ENCODE data around the gene RGS1.

Gene RGS1

DNA sequence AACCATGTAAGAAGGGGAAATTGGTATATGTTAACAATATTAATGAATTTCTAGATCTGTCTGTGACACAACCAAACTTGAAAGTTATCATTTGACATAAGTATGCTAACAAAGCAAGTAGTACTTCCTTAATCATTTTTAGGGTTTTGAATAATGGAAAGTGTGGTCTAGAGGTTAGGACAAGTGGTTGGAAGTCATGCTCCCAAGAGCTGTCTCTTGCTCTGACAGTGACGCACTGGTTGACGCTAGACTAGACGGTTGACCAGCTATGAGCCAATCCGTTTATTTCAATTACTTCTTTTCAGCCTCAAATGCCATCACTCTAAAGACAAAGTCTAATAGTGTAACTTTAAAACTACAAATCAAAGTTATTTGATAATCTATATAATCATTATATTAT lies 20.7 kb upstream of the RGS1 start:
- DNase-seq, result no peak

DNA sequence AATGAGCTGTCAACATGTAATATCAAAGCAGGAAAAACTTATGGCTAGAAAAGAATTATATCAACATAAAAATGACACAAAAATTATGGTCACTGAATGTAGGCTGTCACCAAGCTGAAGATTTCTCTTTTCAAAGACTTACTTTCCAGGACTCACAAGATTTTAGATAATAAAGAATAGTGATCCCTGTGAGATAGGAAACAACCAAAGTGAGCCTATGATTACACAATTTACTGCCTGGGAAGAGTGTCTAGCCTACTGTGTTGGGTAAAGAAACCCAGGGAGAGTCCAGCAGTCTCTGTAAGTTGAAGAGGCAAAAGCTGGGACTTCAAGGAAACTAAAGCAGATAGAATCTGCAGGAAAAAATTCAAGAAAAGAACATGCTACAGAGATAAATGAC lies 20.2 kb upstream of the RGS1 start:
- DNase-seq, result no peak

DNA sequence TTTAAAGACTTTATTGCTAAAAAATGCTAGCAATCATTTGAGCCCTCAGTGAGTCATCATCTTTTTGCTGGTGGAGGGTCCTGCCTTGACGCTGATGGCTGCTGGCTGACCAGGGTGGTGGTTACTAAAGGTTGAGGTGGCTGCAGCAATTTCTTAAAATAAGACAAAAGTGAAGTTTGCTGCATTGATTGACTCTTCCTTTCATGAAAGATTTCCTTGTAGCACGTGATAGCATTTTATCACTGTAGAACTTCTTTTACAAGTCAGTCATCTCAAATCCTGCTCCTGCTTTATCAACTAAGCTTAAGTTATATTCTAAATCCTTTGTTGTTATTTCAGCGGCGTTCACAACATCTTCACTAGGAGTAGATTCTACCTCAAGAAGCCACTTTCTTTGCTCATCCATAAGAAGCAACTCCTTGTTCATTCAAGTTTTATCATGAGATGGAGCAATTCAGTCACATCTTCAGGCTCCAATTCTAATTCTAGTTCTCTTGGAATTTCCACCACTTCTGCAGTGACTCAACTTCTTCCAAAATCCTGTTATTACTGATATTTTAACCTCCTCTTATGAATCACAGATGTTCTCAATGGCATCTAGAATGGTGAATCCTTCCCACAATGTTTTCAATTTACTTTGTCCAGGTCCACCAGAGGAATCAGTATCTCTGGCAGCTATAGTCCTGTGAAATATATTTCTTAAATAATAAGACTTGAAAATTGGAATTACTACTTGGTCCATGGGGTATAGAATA lies 17.6 kb upstream of the RGS1 start:
- peak; percentile 47 to 67 for DNase-seq

DNA sequence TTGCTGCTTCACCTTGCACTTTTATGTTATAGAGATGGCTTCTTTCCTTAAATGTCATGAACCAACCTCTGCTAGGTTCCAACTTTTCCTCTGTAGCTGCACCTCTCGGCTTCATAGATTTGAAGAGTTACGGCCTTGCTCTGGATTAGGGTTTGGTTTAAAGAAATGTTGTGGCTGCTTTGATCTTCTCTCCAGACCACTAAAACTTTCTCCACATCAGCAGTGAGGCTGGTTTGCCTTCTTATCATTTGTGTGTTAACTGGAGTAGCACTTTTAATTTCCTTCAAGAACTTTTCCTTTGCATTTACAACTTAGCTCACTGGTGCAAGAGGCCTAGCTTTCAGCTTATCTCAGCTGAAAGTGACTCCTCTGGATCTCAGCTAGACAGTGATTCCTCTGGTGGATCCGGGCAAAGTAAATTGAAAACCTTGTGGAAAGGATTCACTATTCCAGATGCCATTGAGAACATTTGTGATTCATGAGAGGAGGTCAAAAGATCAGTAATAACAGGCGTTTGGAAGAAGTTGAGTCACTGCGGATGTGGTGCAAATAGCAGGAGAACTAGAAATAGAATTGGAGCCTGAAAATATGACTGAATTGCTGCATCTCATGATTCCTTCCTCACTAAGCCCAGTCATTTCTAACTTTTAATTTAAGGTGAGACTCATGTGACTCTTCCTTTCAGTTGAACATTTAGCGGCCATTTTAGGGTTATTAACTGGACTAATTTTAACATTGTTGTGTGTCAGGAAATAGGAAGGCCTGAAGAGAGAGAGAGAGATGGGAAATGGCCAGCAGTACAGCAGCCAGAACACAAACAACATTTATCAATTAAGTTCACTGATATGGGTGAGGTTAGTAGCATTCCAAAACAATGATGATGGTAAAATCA lies 16.2 kb upstream of the RGS1 start:
- DNase-seq, result no peak

DNA sequence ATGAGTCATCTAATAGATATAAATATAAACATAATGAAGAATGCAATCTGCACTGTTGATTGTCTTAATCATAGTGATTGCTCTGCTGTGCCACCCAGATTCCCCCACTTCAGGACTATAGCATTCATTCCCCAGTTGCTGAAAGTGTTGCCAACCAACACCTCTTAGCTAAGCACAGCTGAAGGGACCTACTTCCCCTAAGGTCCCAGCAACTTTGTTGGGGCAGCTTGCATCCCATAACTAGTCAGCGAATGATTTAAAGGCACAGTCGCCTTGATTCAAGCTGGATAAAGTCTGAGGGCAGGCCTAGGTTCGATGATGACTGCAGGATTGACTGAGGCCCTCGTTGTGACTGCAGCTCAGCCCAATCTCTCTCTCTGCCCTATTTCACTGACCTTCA lies 14.3 kb upstream of the RGS1 start:
- no peak for DNase-seq

DNA sequence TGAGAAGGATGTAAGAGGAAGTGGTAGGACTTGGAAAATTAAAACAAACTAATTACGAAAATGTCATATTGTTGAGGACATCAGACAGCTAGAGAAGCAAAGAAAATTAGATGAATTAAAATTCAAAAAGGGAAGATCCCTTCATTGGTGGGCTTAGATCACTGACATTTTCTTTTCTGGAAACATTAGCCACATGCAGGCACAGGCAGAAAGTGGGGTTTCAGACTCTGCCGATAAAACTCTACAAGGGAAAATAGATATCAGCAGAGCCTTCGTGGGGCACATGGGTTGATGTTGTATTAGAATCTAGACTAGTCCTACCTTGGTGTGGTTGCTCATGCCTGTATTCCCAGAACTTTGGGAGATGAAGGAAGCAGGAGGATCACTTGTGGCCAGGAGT lies 12.4 kb upstream of the RGS1 start:
- no peak for DNase-seq

DNA sequence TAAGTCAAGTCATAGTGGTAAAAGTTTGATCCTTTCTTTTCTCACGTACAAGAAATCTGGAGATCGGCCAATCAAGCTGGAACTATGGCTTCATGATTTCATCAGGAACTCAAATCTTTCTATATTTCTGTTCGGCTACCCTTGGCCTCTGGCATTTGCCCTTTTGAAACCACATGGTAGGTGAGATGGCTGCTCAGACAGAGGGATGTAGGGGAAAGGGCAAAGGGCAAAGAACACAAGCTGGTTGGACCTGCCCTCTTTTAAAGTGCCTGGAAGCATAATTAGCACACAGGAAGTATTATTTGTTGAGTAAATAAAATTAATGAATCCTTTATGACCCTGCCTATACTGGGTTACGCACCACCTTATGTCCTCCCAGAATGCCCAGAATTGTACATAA lies 11.5 kb upstream of the RGS1 start:
- no peak for DNase-seq

DNA sequence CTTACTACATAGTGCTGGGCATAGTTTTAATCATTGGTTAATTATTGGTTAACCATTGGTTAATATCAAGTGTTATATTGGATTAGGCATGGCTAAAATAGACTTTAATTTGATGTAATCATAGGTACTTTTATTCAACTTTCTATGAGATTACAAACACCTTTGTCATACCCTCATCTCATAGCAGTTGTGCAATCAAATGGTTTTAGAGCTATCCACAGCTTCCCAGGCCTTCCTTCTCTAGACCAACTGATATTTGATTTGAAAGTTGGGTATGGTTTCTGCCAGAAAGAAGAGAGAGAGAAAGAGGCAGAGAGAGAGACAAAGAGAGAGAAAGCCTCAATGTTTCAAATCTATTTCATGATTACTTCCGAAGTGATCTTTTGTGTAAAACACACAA lies 9.6 kb upstream of the RGS1 start:
- no peak for DNase-seq

DNA sequence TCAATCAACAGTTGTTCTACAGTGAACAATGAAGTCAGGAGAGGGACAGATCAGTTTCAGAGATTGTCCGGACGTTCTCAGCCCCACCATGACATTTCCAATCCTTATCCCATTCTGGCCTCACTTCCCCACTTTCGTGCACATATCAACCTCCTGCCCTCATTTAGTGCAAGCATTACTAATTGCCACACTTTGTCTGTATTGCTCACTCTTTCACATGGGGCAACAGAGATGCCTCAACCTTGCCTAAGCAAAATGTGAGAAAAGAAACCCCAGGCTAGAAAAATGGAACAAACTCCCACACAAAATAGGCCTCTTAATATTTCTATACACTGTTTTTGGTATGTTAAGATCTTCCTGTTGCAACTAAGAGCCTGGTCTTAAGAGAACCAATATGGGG lies 8.9 kb upstream of the RGS1 start:
- DNase-seq, result peak; percentile 80 to 91

DNA sequence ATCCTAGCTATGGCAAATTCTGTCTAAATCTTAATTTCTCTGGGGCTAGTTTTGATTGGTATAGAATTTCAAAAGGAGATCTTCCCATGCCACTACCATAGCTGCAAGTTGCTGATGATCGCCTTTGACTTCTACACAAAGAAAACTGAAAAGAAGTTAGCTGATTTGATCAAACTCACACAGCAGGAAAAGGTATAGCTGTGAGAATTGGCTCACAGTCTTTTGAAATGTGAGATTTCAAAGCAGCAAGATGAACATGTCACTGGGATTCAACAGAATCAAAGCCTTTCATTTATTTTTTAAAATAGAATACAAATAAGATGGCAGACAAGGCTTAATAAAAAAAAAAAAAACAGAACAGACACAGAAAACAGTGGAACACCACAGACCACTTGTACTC lies 7.5 kb upstream of the RGS1 start:
- no peak for DNase-seq

DNA sequence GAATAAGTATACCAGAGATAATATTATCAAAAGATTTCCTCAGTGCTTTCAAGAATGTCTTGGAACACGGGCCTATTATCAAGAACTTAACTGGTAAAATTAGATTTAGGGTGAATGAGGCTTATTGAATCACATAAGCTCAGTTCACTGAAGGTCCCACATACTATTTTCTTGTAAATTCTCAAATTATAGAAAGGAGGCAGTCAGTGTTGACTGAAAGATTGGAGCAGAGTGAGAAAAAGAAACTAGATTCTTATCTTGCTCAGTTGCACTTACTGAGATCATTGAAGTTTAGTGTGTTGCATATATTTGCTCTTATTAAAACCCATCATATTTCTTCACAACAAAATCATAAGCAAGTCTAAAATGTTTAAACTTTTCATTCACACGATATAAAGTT lies 3.9 kb upstream of the RGS1 start:
- DNase-seq, result no peak

DNA sequence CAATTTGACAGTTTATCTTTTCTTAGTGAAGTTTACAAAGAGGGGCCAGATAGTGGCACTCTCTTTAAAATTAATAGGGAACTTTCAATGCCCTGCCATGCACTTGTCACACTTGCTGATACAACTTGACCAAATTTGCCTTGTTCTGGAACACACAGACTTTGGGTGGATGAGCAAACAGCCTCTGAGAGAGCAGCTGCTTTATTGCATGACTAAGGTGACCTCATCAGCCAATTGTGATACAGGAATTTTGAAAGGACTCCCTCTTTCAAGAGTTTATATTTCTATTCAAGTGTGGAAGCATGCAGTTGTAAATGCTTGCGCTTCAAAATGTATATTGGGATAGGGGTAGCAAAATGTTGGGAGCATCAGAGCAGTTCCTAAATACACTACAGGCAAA lies 2.1 kb upstream of the RGS1 start:
- DNase-seq, result peak; percentile 62 to 89

DNA sequence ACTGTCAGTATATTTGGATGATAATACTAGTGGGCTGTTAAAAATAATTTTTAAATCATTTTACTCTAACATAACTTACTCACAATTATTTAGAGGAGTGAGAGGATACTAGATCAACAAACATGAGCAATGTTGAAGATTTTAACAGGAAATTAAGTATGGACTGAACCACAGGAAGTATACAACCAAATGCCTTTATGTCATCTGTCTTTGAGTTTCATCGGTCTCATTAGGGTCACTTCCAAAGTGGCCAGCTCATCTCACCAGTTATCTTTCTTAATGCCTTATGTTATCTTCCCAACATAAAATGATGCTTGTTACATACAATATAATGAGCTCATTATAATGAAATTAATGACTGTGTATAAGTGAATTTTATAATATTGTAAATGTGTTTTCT lies 1.5 kb upstream of the RGS1 start:
- no peak for DNase-seq

DNA sequence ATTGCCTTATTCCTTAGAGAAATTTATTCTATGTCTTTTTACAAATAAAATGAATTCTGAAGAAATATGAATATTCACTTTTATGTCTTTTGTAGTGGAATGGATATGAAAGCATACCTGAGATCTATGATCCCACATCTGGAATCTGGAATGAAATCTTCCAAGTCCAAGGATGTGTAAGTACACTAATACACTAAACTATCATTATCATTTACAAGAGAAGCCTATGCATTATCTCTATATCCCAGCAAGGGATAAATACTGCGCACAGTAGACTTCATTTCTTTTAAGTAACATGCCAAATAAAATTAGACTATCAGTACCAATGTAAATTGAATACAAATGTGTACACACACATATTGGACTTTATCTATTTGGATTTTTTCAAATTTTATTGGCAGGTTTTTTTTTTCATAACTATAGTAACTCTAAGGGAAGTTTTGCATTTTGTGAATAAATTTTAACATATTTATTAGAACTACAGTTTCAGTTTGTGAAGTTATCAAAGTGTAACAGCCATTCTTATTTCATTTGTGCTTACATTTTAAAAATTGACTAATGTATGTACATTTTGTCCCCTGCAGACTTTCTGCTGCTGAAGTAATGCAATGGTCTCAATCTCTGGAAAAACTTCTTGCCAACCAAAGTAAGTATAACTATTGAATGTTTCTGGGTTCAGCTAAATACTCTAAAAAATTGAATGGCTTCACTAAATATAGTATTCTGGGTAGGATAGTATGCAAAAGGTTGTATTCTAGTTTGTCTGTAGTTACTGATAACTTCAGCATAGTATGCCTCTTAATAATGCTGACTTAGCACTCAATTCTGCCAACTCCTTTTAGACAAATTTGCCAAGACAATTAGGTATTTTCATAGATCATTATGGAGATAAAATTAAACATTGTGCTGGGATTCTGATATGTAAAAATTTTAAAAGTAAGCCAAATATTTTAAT lies 894 bp downstream of the RGS1 start:
- DNase-seq, result no peak

DNA sequence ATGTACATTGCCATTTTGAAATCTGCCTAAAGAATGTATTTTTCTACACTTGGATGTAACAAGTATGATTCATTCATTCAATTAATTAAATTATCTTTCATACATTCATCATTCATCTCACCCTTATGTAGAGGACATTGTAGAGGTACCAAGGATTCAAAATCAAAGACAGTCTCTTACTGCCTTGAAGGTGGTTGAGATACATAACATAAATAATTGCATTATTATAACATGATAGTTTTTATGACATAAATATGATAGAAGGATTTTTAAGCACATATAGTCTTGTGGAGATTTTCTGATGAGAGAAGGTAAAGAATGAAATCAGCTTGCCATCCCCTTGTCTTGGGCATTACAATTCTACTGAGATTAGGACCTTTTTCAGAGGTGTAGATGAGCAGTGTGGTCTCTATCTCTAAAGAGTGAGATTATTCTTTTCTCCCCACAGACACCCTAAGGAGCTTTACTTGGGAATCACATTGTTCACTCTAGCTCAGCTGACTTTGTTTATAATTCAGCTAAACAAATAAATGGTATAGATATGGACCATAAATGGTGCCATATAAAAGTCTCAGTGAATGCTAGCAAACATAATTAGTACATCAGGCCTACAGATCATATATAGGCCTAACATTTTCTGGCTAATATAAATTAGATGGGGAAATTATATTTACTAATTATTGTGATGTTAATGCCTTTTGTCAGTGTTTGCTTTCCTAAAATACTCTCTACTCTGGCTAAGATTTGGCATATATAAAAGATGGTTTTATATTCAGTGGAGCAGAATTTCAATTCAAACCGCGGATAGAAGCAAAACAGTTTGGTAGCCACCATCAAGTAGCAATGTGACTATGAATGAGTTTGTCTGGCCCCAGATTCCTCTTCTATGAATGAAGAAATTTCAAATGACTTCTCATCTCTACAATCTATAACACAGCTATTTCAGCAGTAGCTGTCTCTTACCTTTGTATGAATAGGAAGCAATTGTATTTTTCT lies 1.9 kb downstream of the RGS1 start:
- DNase-seq, result no peak

DNA sequence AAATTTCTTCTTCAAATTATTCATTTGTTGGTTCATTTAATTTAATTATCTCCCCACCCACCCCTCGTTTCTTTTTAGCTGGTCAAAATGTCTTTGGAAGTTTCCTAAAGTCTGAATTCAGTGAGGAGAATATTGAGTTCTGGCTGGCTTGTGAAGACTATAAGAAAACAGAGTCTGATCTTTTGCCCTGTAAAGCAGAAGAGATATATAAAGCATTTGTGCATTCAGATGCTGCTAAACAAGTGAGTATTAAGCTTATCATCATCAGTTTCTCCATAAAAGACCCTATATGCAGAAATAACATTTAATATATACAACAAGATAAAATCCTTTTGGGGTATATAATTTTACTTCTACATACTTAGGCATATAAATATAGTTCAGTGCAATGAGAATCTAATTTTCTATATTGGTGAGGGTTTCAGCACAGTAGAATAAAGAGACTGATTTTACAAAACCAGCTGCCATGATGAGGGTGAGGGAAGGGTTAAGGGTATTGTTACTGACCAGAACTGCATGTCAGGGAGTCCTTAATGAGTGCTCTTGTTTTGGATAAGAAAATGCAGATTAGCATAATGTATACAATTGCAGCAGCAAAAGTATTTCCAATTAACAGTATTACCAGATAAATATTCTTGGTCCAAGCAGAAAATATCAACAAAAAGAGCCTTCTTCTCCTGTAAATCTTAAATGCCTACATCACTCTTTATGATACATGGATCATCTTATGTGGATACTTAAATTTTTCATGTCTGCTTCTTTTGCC lies 2.8 kb downstream of the RGS1 start:
- DNase-seq, result no peak

DNA sequence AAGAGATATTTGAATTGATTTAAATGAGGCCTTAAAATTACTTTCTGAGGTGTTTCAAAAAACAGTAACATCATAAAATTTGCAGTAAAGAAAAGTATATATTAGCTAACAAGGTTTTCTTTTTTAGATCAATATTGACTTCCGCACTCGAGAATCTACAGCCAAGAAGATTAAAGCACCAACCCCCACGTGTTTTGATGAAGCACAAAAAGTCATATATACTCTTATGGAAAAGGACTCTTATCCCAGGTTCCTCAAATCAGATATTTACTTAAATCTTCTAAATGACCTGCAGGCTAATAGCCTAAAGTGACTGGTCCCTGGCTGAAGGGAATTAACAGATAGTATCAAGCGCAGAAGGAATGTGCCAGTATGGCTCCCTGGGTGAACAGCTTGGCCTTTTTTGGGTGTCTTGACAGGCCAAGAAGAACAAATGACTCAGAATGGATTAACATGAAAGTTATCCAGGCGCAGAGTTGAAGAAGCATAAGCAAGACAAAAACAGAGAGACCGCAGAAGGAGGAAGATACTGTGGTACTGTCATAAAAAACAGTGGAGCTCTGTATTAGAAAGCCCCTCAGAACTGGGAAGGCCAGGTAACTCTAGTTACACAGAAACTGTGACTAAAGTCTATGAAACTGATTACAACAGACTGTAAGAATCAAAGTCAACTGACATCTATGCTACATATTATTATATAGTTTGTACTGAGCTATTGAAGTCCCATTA lies 3.6 kb downstream of the RGS1 start:
- DNase-seq, result no peak

DNA sequence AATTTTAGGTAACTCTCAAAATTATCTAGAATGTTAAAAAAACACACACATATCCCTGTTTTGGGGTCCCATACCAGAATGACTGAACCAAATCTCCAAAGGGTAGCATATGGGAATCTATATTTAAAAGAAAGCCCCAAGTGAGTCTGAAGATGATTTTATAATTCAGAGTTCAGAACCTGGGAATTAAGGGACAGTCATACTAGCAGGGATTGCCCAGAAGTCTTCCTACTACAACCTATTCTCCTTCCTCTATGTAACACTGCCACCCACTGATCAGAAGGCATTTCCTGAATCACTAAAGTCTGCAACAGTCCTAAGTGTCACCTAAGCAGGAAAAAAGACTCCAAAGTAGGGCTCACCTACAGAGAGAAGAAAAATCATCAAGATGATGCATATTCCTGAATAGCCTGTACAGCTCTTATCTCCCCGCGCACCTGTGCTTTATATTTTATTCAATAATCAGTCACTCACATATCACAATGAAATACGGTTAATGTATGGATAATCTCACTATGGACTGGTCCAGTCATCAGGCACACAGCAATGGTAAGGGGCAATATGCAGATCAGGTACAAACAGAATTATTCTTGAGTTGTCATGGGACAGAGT lies 4.9 kb downstream of the RGS1 start:
- peak; percentile 63 to 67 for DNase-seq

DNA sequence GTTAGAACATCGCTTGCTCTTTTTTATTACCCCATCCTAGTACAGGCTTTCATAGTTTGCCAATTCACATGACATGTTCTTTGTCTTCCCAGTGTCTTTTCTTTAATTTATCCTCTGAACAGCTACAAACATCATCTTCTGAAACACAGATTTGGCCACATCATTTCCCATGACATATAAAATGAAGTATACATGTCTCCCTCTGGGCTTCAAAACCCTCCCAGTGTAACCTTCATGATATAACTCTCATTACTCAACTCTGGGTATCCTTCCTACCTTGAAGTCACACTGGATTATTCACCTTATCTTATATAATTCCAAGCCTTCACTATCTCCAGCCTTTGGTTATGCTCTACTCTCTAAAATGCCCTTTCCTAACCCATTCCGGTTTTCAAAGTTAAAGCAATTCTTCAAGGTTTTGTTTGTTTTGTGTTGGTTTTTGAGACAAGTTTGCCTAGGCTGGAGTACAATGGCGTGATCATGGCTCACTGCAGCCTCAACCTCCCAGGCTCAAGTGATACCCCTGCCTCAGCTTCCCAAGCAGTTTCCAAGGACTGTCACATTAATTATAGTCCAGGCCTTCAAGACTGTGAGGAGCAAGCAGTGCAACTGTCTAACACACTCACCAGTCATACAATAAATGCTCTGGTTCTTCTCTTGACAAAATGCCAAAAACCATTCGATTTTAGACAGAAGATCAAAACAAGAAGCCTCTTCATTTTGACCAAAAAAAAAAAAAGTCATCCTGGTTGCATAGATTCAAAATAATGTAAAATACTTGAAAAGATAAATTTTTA lies 5.8 kb downstream of the RGS1 start:
- DNase-seq, result no peak
